HG02763 (cell line): Measurements from ENCODE around the gene OR11G2.
"Not testable (repeated sequence)": the region's sequence is repeated elsewhere in the genome, so short reads cannot be mapped to it uniquely, and the experiment has no call there.

Experiments used
- ATAC-seq: cut with Tn5 transposase; IDR thresholded peaks from one replicate; pipeline ENCODE4 v1.9.1; 2021; ENCODE audit warnings: mild to moderate bottlenecking, moderate library complexity; ENCODE audit not compliant: unreplicated experiment

The OR11G2 gene

GRCh38 chr14:20219033-20219432 is 28.3 kb downstream of the OR11G2 start:
- no peak for ATAC-seq

- ATAC-seq = no peak
Measured at GRCh38 chr14:20223410-20223809, 32.7 kb downstream of the OR11G2 start, which contains the start of gene OR11H6. TSS of gene OR11H6 (plus strand) at chr14:20223710. CDS start at chr14:20223710, 0 bp downstream.

- no peak for ATAC-seq
Measured at GRCh38 chr14:20228681-20229080, 38.0 kb downstream of the OR11G2 start, which contains the start of gene OR11H7. TSS of gene OR11H7 (plus strand) at chr14:20228981.

GRCh38 chr14:20235415-20235814 is 44.7 kb downstream of the OR11G2 start:
- not testable (repeated sequence) for ATAC-seq

GRCh38 chr14:20247646-20248246 is 57.0 kb downstream of the OR11G2 start:
- no peak for ATAC-seq
